Activated T-helper 2 cell treated with anti-CD3 and anti-CD28 coated beads, Interferon-gamma antibody, Interleukin-2, Interleukin-4, amounts not matched to agents 10 μg/mL and 5 μg/mL and 100 μg/mL, durations not matched to agents 14 hours and 24 hours and 36 hours (primary cell): ENCODE data around the gene SPEG. TPM values are rescaled to one million over a fixed set of nuclear protein-coding genes. Genes with fewer than 3 reads are reported as not detected.

Source experiments
- DNase-seq: peaks from one replicate; pipeline ENCODE4 v3.0.0; 2021; ENCODE audit warnings: low spot score
- H3K27ac Mint-ChIP-seq: one replicate; pipeline ENCODE4 v1.8.0; 2021; ENCODE audit warnings: mixed read lengths
- H3K27me3 Mint-ChIP-seq: one replicate; pipeline ENCODE4 v1.8.0; 2021; ENCODE audit warnings: low read depth, mixed read lengths
- H3K36me3 Mint-ChIP-seq: one replicate; pipeline ENCODE4 v1.8.0; 2021; ENCODE audit warnings: low read depth, mixed read lengths
- H3K4me1 Mint-ChIP-seq: one replicate; pipeline ENCODE4 v1.8.0; 2021; ENCODE audit warnings: low read depth, mixed read lengths
- H3K4me3 Mint-ChIP-seq: one replicate; pipeline ENCODE4 v1.8.0; 2021; ENCODE audit warnings: low read depth, mild to moderate bottlenecking, moderate library complexity, mixed read lengths
- H3K9me3 Mint-ChIP-seq: one replicate; pipeline ENCODE4 v1.8.0; 2021; ENCODE audit warnings: mixed read lengths
- intact Hi-C: fragments of 100-400 bp; cut with micrococcal nuclease; formaldehyde crosslinking; loops from one replicate; pipeline ENCODE4 v1.15.1; 2023
- total RNA-seq: library from RNA; stranded (reverse); gene quantifications from 2 replicates; pipeline ENCODE4 v1.2.3, GENCODE V29; 2022

SPEG gene
- total RNA-seq, 1 donor from 2014 or later = not detected

- intact Hi-C loops = no loop called here
- H3K9me3 Mint-ChIP-seq = no peaks in the 10 kb centered on the region
- no peaks in the 10 kb centered on the region for H3K36me3 Mint-ChIP-seq
- DNase-seq = no peak
- H3K4me3 Mint-ChIP-seq = no peak overlapping the region
- H3K27ac Mint-ChIP-seq = no peak overlapping the region
- peaks cover 11% of the 10 kb centered on the region for H3K27me3 Mint-ChIP-seq
- H3K4me1 Mint-ChIP-seq = peaks cover 4% of the 10 kb centered on the region
These were observed 43.2 kb downstream of the SPEG start for GRCh38 chr2:219477815-219478214.

GRCh38 chr2:219478916-219479315 is 44.3 kb downstream of the SPEG start:
- Mint-ChIP-seq H3K4me3 (no peak overlapping the region), H3K27ac (no peak overlapping the region), H3K36me3 (no peaks in the 10 kb centered on the region)

GRCh38 chr2:219480004-219480403 is 45.4 kb downstream of the SPEG start:
- H3K27me3 Mint-ChIP-seq = peaks cover 22% of the 10 kb centered on the region
- no peak overlapping the region for H3K4me3 Mint-ChIP-seq
- peaks cover 4% of the 10 kb centered on the region for H3K4me1 Mint-ChIP-seq
- intact Hi-C loops = no loop called here
- no peaks in the 10 kb centered on the region for H3K36me3 Mint-ChIP-seq
- H3K27ac Mint-ChIP-seq = no peak overlapping the region
- H3K9me3 Mint-ChIP-seq = no peaks in the 10 kb centered on the region
- no peak for DNase-seq

More at GRCh38 chr2:219478916-219479315, 44.3 kb downstream of the SPEG start:
- no peak for DNase-seq
- H3K4me1 Mint-ChIP-seq = peaks cover 4% of the 10 kb centered on the region
- H3K27me3 Mint-ChIP-seq = peaks cover 16% of the 10 kb centered on the region
- no peaks in the 10 kb centered on the region for H3K9me3 Mint-ChIP-seq
- intact Hi-C loops = no loop called here

DNA sequence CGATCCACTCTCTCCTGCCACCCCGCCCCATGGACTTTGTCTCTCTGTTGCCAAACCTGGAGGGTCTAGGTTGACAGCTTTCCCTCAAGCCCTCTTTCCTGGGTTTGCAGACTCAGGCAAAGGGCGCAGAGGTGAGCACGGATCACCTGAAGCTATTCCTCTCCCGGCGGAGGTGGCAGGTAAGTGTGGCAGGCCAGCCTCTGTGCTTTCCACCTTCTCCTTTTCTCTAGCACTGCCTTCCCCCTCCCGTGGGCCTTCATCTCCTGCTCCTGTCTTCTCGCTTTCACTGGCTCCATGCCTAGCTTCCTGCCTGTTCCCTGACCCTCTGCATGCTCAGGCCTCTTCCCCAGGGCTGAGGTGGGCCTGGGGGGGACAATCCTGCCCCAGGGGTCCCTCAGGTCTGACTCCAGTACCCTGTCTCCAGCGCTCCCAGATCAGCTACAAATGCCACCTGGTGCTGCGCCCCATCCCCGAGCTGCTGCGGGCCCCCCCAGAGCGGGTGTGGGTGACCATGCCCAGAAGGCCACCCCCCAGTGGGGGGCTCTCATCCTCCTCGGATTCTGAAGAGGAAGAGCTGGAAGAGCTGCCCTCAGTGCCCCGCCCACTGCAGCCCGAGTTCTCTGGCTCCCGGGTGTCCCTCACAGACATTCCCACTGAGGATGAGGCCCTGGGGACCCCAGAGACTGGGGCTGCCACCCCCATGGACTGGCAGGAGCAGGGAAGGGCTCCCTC is 48.2 kb downstream of the SPEG start:
- Mint-ChIP-seq H3K27ac (no peak overlapping the region), H3K27me3 (peaks cover 40% of the 10 kb centered on the region), H3K9me3 (no peaks in the 10 kb centered on the region), H3K4me1 (no peaks in the 10 kb centered on the region), H3K4me3 (no peak overlapping the region), H3K36me3 (no peaks in the 10 kb centered on the region)
- intact Hi-C loops = no loop called here
- no peak for DNase-seq

DNA sequence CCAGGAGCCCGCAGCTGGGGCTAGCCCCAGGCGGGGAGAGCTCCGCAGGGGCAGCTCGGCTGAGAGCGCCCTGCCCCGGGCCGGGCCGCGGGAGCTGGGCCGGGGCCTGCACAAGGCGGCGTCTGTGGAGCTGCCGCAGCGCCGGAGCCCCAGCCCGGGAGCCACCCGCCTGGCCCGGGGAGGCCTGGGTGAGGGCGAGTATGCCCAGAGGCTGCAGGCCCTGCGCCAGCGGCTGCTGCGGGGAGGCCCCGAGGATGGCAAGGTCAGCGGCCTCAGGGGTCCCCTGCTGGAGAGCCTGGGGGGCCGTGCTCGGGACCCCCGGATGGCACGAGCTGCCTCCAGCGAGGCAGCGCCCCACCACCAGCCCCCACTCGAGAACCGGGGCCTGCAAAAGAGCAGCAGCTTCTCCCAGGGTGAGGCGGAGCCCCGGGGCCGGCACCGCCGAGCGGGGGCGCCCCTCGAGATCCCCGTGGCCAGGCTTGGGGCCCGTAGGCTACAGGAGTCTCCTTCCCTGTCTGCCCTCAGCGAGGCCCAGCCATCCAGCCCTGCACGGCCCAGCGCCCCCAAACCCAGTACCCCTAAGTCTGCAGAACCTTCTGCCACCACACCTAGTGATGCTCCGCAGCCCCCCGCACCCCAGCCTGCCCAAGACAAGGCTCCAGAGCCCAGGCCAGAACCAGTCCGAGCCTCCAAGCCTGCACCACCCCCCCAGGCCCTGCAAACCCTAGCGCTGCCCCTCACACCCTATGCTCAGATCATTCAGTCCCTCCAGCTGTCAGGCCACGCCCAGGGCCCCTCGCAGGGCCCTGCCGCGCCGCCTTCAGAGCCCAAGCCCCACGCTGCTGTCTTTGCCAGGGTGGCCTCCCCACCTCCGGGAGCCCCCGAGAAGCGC is 49.1 kb downstream of the SPEG start:
- no peak overlapping the region for H3K27ac Mint-ChIP-seq
- no peak for DNase-seq
- H3K4me1 Mint-ChIP-seq = no peaks in the 10 kb centered on the region
- H3K36me3 Mint-ChIP-seq = no peaks in the 10 kb centered on the region
- intact Hi-C loops = no loop called here
- H3K4me3 Mint-ChIP-seq = no peak overlapping the region
- no peaks in the 10 kb centered on the region for H3K9me3 Mint-ChIP-seq
- peaks cover 40% of the 10 kb centered on the region for H3K27me3 Mint-ChIP-seq

- H3K9me3 Mint-ChIP-seq = no peaks in the 10 kb centered on the region
- no peak for DNase-seq
- intact Hi-C loops = no loop called here
- H3K27me3 Mint-ChIP-seq = peaks cover 40% of the 10 kb centered on the region
- H3K27ac Mint-ChIP-seq = no peak overlapping the region
- H3K36me3 Mint-ChIP-seq = no peaks in the 10 kb centered on the region
- H3K4me1 Mint-ChIP-seq = no peaks in the 10 kb centered on the region
- no peak overlapping the region for H3K4me3 Mint-ChIP-seq
These were observed 49.9 kb downstream of the SPEG start for GRCh38 chr2:219484343-219485200.

- H3K9me3 Mint-ChIP-seq = no peaks in the 10 kb centered on the region
- H3K4me3 Mint-ChIP-seq = no peak overlapping the region
- DNase-seq = no peak
- H3K36me3 Mint-ChIP-seq = no peaks in the 10 kb centered on the region
- H3K27me3 Mint-ChIP-seq = peaks cover 40% of the 10 kb centered on the region
- H3K4me1 Mint-ChIP-seq = no peaks in the 10 kb centered on the region
- intact Hi-C loops = no loop called here
- H3K27ac Mint-ChIP-seq = no peak overlapping the region
These were observed 50.5 kb downstream of the SPEG start for GRCh38 chr2:219485201-219485580.

- intact Hi-C loops = no loop called here
- Mint-ChIP-seq H3K9me3 (no peaks in the 10 kb centered on the region), H3K36me3 (no peaks in the 10 kb centered on the region)
These were observed 51.8 kb downstream of the SPEG start for GRCh38 chr2:219486380-219486959.

GRCh38 chr2:219488149-219488843 is 53.7 kb downstream of the SPEG start:
- Mint-ChIP-seq H3K36me3 (no peaks in the 10 kb centered on the region), H3K9me3 (no peaks in the 10 kb centered on the region), H3K27me3 (peaks cover 34% of the 10 kb centered on the region), H3K4me3 (no peak overlapping the region), H3K27ac (no peak overlapping the region), H3K4me1 (no peaks in the 10 kb centered on the region)
- no peak for DNase-seq
- intact Hi-C loops = no loop called here

More at GRCh38 chr2:219486380-219486959, 51.8 kb downstream of the SPEG start:
- no peak for DNase-seq
- Mint-ChIP-seq H3K4me1 (no peaks in the 10 kb centered on the region), H3K27me3 (peaks cover 39% of the 10 kb centered on the region), H3K4me3 (no peak overlapping the region), H3K27ac (no peak overlapping the region)

- DNase-seq = no peak
- H3K4me1 Mint-ChIP-seq = no peaks in the 10 kb centered on the region
- H3K27ac Mint-ChIP-seq = no peak overlapping the region
- no peaks in the 10 kb centered on the region for H3K9me3 Mint-ChIP-seq
- peaks cover 36% of the 10 kb centered on the region for H3K27me3 Mint-ChIP-seq
- H3K36me3 Mint-ChIP-seq = no peaks in the 10 kb centered on the region
- H3K4me3 Mint-ChIP-seq = no peak overlapping the region
- intact Hi-C loops = no loop called here
These were observed 54.2 kb downstream of the SPEG start for GRCh38 chr2:219488844-219489194.

DNA sequence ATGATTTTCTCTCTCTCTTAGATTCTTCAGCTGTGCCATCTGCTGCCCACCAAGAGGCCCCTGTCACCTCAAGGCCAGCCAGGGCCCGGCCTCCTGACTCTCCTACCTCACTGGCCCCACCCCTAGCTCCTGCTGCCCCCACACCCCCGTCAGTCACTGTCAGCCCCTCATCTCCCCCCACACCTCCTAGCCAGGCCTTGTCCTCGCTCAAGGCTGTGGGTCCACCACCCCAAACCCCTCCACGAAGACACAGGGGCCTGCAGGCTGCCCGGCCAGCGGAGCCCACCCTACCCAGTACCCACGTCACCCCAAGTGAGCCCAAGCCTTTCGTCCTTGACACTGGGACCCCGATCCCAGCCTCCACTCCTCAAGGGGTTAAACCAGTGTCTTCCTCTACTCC is 54.7 kb downstream of the SPEG start:
- no peaks in the 10 kb centered on the region for H3K4me1 Mint-ChIP-seq
- no peaks in the 10 kb centered on the region for H3K9me3 Mint-ChIP-seq
- H3K4me3 Mint-ChIP-seq = no peak overlapping the region
- DNase-seq = no peak
- H3K36me3 Mint-ChIP-seq = no peaks in the 10 kb centered on the region
- no peak overlapping the region for H3K27ac Mint-ChIP-seq
- intact Hi-C loops = no loop called here
- H3K27me3 Mint-ChIP-seq = peaks cover 36% of the 10 kb centered on the region

DNA sequence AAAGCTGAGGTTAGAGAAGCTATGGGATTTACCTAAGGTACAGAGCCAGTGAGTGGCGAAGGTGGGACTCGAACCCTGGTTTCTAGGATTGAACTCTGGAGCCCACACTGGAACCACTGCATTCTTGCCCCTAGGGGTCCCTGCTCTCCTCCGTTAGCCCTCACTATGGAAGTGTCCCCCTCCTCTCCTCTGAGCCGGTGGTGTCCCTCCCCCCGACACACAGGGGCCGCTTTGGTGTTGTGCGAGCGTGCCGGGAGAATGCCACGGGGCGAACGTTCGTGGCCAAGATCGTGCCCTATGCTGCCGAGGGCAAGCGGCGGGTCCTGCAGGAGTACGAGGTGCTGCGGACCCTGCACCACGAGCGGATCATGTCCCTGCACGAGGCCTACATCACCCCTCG is 55.5 kb downstream of the SPEG start:
- no peaks in the 10 kb centered on the region for H3K36me3 Mint-ChIP-seq
- H3K27ac Mint-ChIP-seq = no peak overlapping the region
- intact Hi-C loops = no loop called here
- H3K4me1 Mint-ChIP-seq = no peaks in the 10 kb centered on the region
- H3K4me3 Mint-ChIP-seq = no peak overlapping the region
- no peak for DNase-seq
- H3K27me3 Mint-ChIP-seq = peaks cover 41% of the 10 kb centered on the region
- no peaks in the 10 kb centered on the region for H3K9me3 Mint-ChIP-seq
